Kidney (tissue), 14 donors: ENCODE measurements around the gene LRRC4C. TPM values are rescaled to one million over a fixed set of nuclear protein-coding genes. Genes with fewer than 3 reads are reported as not detected.

Experiments used
- DNase-seq, 5 donors: peaks; one replicate each; pipeline ENCODE4 v3.0.0-alpha.2; 2013 to 2020
- FAIRE-seq: peaks from 2 replicates; lab custom pipeline; 2012; peaks lifted over from hg19 to GRCh38; lab: Jason Lieb, UNC
- H3K27ac ChIP-seq, 2 donors: one replicate each; pipeline ENCODE4 v1.7.0; 2013; ENCODE audit warnings: low read depth in 2 of 2, low read length in 2 of 2, inconsistent platforms in 1 of 2
- H3K27me3 ChIP-seq: one replicate; pipeline ENCODE4 v1.7.1; 2013; ENCODE audit warnings: low read length, inconsistent platforms; ENCODE audit not compliant: control insufficient read depth, insufficient read depth
- H3K36me3 ChIP-seq, 3 donors: one replicate each; pipeline versions ENCODE4 v1.7.0 to v1.7.1; 2013; ENCODE audit warnings: low read length in 3 of 3, control low read depth in 1 of 3, inconsistent platforms in 1 of 3; ENCODE audit not compliant: insufficient read depth in 3 of 3, control insufficient read depth in 2 of 3
- H3K4me1 ChIP-seq, 3 donors: one replicate each; pipeline versions ENCODE4 v1.7.0 to v1.7.1; 2013; ENCODE audit warnings: low read length in 3 of 3, inconsistent platforms in 1 of 3, low read depth in 1 of 3; ENCODE audit not compliant: control insufficient read depth in 2 of 3, insufficient read depth in 2 of 3
- H3K4me3 ChIP-seq, 3 donors: one replicate each; pipeline versions ENCODE4 v1.7.0 to v1.8.1; 2013; ENCODE audit warnings: low read length in 3 of 3, control low read depth in 1 of 3, inconsistent platforms in 1 of 3
- H3K9ac ChIP-seq, 3 donors: one replicate each; pipeline versions ENCODE4 v1.7.0 to v1.7.1; 2013; ENCODE audit warnings: low read length in 3 of 3, control low read depth in 1 of 3, inconsistent platforms in 1 of 3
- H3K9me3 ChIP-seq, 3 donors: one replicate each; pipeline versions ENCODE4 v1.7.0 to v1.7.1; 2013; ENCODE audit warnings: low read length in 3 of 3, control low read depth in 1 of 3, inconsistent platforms in 1 of 3; ENCODE audit not compliant: control insufficient read depth in 2 of 3, insufficient read depth in 1 of 3
- intact Hi-C: fragments of 100-400 bp; cut with DNase I; formaldehyde crosslinking; loops from one replicate; pipeline ENCODE4 v1.11.1; 2022
- polyA plus RNA-seq: library from polyadenylated mRNA; stranded (reverse); fragments of 350-450 nt; fragmentation: Illumina TruSeq; extraction: RNeasy Lipid Tissue Mini Kit (QIAGEN cat#74804); gene quantifications from one replicate; pipeline ENCODE4 v1.2.3, GENCODE V29; 2014; ENCODE audit warnings: low read depth, low replicate concordance; ENCODE audit not compliant: insufficient read depth
- total RNA-seq: library from RNA; stranded (reverse); fragmentation: NEBNext Ultra II Directional; extraction: Animal tissue kit (Norgen Biotek cat#: 25700); gene quantifications from one replicate; pipeline ENCODE4 v1.2.1, GENCODE V29; 2021
- TF ChIP-seq, protein P1 (sequence below): IDR thresholded peaks from 3 replicates; pipeline ENCODE4 v1.5.1; 2012; ENCODE audit warnings: mild to moderate bottlenecking, moderate library complexity, borderline replicate concordance; ENCODE audit not compliant: insufficient read depth; ENCODE audit errors: extremely low read depth
- donor health status: control.
- donor health status: control.
- donor health status: control.
- donor health status: control.
- donor health status: control.
- donor health status: DM: yes; HTN: yes; CAD: no.
- donor health status: Normal renal cell carcinoma (clear cell type).

LRRC4C gene
- total and polyA plus RNA-seq, 2 donors from 2014 or later, result 0.26 to 1.6 TPM

DNA sequence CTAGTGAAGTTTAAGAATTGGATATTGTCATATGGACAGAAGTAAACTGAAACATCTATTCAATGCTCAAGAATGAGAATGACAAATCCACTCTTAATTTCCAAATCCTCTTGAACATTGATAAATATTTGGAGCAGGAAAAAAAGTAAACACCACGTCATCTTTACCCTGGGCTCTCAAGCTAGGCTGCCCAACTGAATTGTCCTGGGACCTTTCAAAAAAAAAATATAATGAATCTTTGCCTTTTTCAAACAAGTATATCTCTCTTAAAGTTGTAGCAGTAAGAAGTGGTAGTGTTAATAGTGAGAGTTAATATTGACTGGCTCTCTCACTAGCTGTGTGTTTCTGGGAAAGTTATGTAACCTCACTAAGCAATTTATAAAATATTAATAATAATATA, 374.3 kb downstream of the LRRC4C start:
- FAIRE-seq (no peak), DNase-seq (no peak)
- no peaks in the 10 kb centered on the region for H3K27me3 ChIP-seq
- H3K27ac ChIP-seq, result no peak overlapping the region
- no peaks in the 10 kb centered on the region for H3K36me3 ChIP-seq
- no peak overlapping the region for H3K4me3 ChIP-seq
- no peak overlapping the region for H3K9ac ChIP-seq
- H3K9me3 ChIP-seq, result no peaks in the 10 kb centered on the region
- H3K4me1 ChIP-seq, result no peaks in the 10 kb centered on the region
- intact Hi-C loops, result no loop called here
- TF ChIP-seq, protein P1, sequence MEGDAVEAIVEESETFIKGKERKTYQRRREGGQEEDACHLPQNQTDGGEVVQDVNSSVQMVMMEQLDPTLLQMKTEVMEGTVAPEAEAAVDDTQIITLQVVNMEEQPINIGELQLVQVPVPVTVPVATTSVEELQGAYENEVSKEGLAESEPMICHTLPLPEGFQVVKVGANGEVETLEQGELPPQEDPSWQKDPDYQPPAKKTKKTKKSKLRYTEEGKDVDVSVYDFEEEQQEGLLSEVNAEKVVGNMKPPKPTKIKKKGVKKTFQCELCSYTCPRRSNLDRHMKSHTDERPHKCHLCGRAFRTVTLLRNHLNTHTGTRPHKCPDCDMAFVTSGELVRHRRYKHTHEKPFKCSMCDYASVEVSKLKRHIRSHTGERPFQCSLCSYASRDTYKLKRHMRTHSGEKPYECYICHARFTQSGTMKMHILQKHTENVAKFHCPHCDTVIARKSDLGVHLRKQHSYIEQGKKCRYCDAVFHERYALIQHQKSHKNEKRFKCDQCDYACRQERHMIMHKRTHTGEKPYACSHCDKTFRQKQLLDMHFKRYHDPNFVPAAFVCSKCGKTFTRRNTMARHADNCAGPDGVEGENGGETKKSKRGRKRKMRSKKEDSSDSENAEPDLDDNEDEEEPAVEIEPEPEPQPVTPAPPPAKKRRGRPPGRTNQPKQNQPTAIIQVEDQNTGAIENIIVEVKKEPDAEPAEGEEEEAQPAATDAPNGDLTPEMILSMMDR, result no peak

DNA sequence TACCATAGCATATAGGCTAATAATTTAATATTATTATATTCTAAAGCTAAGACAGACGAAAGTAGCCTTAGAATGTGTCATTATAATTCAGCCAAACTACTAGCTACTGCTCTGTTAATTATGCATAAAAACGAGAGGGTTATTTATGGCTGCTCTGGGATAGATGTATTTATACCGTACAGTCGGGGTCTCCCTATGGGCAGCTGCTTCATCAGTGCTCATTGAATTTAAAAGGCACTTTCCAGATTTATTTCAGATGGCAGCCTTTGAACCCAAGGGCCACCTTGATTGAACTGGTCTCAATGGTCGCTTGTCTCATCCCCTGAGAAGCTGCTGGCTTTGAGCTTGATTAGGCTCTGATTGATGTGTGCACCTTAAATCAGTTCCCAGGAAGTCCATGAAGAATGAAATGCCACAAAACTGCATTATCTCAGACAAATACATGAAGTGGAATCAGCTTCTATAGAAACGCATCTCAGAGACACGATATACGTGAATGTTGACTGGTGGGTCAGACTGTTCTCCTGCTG, 377.6 kb downstream of the LRRC4C start:
- TF ChIP-seq, protein P1, result no peak
- no peak overlapping the region for H3K4me3 ChIP-seq
- H3K27me3 ChIP-seq, result no peaks in the 10 kb centered on the region
- H3K9me3 ChIP-seq, result no peaks in the 10 kb centered on the region
- FAIRE-seq (no peak), DNase-seq (no peak)
- H3K4me1 ChIP-seq, result no peaks in the 10 kb centered on the region
- no peaks in the 10 kb centered on the region for H3K36me3 ChIP-seq
- H3K27ac ChIP-seq, result no peak overlapping the region
- no peak overlapping the region for H3K9ac ChIP-seq
- intact Hi-C loops, result no loop called here

DNA sequence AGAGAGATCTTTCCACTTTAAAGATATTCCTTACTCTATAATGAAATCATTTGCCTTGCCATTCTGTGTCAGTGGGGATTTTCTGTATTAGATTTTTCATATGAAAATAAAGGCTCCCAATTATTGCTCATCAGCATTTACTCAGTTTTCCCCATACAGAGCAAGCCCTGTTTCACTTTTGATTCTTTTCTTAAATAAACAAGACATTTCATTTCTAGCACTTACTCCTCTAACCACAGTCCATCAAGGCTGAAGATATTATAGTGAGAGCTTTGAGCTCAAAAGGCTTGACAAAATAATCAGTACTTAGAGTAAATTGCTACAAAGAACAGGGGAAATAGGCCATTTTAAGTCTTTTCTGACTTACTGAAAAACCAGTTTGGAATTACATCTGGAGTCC, 385.1 kb downstream of the LRRC4C start:
- Histone ChIP-seq H3K27me3 (no peaks in the 10 kb centered on the region), H3K36me3 (no peaks in the 10 kb centered on the region), H3K4me3 (no peak overlapping the region), H3K4me1 (no peaks in the 10 kb centered on the region), H3K27ac (no peak overlapping the region), H3K9ac (no peak overlapping the region), H3K9me3 (peaks cover 0 to 3% (median 0%) of the 10 kb centered on the region in 3 donors)
- intact Hi-C loops, result no loop called here
- DNase-seq, result no peak
- FAIRE-seq, result no peak
- TF ChIP-seq, protein P1, result no peak

DNA sequence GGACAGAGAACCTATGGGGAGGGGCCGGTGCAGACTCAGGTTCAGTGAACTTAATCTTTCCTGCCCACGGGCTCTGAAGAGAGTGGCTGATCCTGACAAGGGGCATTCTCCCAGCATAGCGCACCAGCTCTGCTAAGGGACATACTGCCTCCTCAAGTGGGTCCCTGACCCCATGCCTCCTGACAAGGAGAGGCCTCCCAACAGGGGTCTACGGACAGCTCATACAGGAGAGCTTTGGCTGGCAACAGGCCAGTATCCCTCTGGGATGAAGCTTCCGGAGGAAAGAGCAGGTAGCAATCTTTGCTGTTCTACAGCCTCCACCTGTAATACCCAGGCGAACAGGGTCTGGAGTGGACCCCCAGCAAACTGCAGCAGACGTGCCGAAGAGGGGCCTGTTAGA, 394.0 kb downstream of the LRRC4C start:
- H3K36me3 ChIP-seq, result no peaks in the 10 kb centered on the region
- no peak for FAIRE-seq
- intact Hi-C loops, result no loop called here
- no peaks in the 10 kb centered on the region for H3K4me1 ChIP-seq
- DNase-seq, result no peak
- H3K4me3 ChIP-seq, result no peak overlapping the region
- H3K9ac ChIP-seq, result no peak overlapping the region
- H3K27me3 ChIP-seq, result no peaks in the 10 kb centered on the region
- TF ChIP-seq, protein P1, result no peak
- H3K9me3 ChIP-seq, result peaks cover 0 to 3% (median 0%) of the 10 kb centered on the region in 3 donors
- H3K27ac ChIP-seq, result no peak overlapping the region
